Right lobe of liver (tissue), 4 donors: ENCODE data around the gene POU3F3.

ENCODE experiments used
- POLR2A ChIP-seq: fragments of 450-650 bp; IDR thresholded peaks from one replicate; pipeline ENCODE4 v1.6.1; 2017; ENCODE audit warnings: antibody characterized with exemption, mild to moderate bottlenecking
- TF ChIP-seq, protein P1 (sequence below), 4 donors: fragments of 200-600 bp in 3 of 4; fragments of 450-650 bp in 1 of 4; IDR thresholded peaks; one replicate each; pipeline versions ENCODE4 v1.5.1 to v1.8.0; 2016 to 2022; ENCODE audit warnings: antibody characterized with exemption in 4 of 4, mild to moderate bottlenecking in 2 of 4
- donor health status: DM: no; HTN: no; CAD: no.
- donor health status: DM: no; HTN: no; CAD: no.
- donor health status: DM: no; HTN: yes; CAD: no.

DNA sequence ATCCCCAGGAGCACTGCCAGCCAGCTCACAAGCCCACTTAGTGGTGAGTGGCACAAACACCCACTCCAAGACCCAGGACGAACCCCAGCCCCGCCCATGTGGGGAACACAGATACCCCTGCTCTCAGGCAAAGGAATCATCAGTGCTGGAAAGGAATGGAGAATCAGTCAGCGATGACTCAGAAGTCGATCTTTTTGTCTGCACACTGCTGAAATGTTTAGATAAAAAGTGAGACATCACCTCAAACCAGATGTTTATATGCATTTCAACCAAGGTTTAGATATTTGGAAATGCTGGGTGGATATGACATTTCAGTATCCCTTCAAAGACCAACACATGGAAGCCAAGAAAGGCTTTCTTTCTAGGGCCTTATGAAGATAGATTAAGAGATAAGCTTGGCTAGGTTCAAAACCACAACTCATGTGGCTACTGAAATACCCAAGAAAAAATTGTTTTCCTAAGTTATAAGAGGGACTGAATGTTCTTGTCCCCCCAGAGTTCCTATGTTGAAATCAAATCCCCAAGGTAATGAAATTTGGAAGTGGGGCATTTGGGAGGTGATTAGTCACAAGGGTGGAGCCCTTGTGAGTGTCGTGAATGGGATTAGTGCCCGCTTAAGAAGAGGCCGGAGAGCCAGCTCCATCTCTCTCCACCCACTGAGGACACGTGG, 43.7 kb downstream of the POU3F3 start:
- TF ChIP-seq, protein P1, sequence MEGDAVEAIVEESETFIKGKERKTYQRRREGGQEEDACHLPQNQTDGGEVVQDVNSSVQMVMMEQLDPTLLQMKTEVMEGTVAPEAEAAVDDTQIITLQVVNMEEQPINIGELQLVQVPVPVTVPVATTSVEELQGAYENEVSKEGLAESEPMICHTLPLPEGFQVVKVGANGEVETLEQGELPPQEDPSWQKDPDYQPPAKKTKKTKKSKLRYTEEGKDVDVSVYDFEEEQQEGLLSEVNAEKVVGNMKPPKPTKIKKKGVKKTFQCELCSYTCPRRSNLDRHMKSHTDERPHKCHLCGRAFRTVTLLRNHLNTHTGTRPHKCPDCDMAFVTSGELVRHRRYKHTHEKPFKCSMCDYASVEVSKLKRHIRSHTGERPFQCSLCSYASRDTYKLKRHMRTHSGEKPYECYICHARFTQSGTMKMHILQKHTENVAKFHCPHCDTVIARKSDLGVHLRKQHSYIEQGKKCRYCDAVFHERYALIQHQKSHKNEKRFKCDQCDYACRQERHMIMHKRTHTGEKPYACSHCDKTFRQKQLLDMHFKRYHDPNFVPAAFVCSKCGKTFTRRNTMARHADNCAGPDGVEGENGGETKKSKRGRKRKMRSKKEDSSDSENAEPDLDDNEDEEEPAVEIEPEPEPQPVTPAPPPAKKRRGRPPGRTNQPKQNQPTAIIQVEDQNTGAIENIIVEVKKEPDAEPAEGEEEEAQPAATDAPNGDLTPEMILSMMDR (IDR thresholded peaks at IDR 0.05) = no peak
- TF ChIP-seq POLR2A = no peak
